Tibial nerve (tissue), 3 donors: ENCODE measurements around the gene FRMD3.

Source experiments
- POLR2A ChIP-seq, 2 donors: fragments of 450-650 bp; IDR thresholded peaks; one replicate each; pipeline ENCODE4 v1.6.1; 2017; ENCODE audit warnings: antibody characterized with exemption in 2 of 2, mild to moderate bottlenecking in 2 of 2, moderate library complexity in 2 of 2
- TF ChIP-seq, protein P1 (sequence below), 5 experiments: fragments of 200-600 bp in 3 of 5; fragments of 450-650 bp in 2 of 5; sonication (generic) in 3 of 5; IDR thresholded peaks; one replicate each; pipeline ENCODE4 v1.5.1; 2016 to 2019; ENCODE audit warnings: antibody characterized with exemption in 5 of 5, mild to moderate bottlenecking in 3 of 5, moderate library complexity in 2 of 5

DNA sequence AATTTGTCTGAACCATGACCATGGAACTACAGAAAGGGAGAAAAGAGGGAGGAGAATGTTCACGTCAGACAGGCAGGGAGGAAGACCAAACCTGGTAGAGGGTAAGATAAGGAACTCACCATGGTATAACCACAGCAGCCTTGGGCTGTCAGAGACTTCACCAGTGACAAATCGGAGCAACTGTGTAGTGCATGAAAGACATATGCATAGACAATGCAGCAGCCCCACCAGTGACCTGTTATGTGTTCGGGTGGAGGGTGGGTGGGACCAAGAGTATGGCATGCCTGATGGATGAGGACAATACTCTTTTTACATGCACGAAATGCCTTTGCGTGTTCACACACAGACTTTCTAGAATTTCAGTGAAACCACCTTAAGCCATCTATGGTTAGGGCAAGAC is 253.5 kb downstream of the FRMD3 start:
- no peak for TF ChIP-seq POLR2A (IDR thresholded peaks at IDR 0.05)
- TF ChIP-seq, protein P1, sequence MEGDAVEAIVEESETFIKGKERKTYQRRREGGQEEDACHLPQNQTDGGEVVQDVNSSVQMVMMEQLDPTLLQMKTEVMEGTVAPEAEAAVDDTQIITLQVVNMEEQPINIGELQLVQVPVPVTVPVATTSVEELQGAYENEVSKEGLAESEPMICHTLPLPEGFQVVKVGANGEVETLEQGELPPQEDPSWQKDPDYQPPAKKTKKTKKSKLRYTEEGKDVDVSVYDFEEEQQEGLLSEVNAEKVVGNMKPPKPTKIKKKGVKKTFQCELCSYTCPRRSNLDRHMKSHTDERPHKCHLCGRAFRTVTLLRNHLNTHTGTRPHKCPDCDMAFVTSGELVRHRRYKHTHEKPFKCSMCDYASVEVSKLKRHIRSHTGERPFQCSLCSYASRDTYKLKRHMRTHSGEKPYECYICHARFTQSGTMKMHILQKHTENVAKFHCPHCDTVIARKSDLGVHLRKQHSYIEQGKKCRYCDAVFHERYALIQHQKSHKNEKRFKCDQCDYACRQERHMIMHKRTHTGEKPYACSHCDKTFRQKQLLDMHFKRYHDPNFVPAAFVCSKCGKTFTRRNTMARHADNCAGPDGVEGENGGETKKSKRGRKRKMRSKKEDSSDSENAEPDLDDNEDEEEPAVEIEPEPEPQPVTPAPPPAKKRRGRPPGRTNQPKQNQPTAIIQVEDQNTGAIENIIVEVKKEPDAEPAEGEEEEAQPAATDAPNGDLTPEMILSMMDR (IDR thresholded peaks at IDR 0.05): no peak
